HUDEP-2 (cell line): ENCODE data around the gene CLASP2.

Experiments used
- DNase-seq, 76 experiments: peaks; one replicate each; lab custom pipeline; 2025; ENCODE audit not compliant: unreplicated experiment in 76 of 76; lab: John Stamatoyannopoulos, UW

Gene CLASP2

DNA sequence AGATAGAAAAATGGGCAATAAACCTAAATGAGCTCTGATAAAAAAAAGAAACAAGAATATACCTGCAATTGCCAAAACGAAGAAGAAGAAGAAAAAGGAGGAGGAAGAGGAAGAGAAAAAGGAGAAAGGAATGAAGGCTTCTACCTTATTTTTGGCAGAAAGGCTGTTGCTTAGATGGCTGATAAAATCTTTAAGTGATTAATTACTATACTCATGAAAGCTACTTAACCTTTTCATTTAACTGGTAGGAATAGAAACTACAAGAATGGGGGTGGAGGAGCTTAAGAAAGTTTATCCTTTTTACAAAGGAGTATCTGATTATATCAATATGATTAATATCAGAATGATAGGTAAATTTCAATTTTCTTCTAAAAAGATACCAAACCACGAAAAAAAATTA, 75.2 kb downstream of the CLASP2 start:
- no peak for DNase-seq

DNA sequence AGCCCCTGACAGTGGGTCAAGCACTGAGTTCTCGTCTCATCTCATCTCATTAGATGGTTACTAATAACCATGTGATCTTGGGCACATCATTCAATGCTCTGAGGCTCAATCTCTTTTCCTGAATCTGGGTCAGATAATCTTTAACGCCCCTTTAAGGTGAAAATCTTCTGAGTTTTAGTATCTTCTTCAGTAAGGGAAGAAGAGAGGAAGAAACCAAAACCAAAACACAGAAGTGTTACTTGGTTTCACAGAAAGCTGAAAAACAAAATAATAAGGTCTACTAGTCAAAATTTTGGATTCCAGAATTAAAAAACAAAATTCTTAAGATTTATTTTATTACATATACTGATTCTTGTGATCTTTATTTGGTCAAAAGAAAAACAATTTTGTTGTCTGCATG, 78.2 kb downstream of the CLASP2 start:
- no peak for DNase-seq

DNA sequence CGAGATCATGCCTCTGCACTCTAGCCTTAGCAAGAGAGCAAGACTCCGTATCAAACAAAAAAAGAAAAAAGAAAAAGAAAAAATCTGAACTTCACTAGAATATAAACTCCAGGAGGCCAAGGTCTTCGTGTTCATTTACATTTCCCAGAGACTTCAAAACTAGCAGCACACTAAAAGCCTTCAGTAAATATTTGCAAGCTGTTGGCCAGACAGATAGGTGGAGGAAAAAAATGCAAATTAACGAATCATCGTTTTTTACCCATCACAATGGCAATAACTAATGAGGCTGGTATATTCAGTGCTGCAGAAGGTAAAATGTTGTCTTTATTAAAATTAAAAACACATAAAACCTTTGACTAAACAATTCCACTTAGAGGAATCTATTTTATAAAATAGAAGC, 80.6 kb downstream of the CLASP2 start:
- no peak for DNase-seq

DNA sequence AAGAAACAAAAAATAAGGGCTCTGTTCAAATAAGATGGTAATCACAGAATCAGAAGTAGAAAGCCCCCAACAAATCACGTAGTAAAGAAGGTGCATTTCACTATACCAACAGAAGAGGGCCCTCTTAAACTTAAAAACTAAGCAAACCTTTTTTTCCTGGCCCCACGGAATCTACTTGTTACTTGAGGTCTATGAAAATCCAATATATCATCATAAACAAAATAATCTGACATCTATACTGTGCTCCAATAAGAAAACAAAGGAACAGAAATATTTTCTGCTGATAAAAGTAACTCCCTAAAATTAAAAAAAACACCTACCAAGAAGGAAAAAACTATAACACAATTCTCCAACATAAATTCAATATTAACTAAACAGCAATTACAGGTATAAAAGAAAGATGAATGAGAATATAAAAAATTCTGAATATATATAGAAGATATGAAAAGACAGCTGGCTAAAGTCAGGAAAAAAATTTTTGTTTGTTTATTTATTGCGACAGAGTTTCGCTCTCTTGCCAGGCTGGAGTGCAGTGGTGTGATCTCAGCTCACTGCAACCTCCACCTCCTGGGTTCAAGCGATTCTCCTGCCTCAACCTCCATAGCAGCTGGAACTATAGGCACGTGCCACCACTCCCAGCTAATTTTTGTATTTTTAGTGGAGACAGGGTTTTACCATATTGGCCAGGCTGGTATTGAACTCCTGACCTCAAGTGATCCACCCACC, 81.8 kb downstream of the CLASP2 start:
- peak in 14 of 76 experiments; percentile 4 to 33 (median 22) for DNase-seq

DNA sequence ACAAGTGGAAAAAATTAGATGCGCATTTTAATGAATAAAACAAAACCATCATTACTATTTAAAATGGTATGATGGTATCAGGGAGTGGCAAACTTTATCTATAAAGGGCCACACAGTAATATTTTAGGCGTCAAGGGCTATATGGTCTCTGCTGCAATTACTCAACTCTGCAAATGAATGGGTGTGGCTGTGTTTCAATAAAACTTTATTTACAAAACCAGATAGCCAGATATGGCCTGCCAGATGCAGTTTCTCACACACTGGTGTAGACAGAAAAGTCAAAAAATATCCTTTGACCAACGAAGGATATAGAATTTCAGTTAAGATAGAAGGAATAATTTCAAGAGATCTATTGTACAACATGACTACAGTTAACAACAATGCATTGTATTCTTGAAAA, 83.8 kb downstream of the CLASP2 start:
- peak in 1 of 76 experiments; percentile 5 for DNase-seq

- DNase-seq = no peak
Observed at GRCh38 chr3:33629219-33629618, 88.8 kb downstream of the CLASP2 start.

GRCh38 chr3:33624756-33625155, 93.3 kb downstream of the CLASP2 start:
- no peak for DNase-seq

DNA sequence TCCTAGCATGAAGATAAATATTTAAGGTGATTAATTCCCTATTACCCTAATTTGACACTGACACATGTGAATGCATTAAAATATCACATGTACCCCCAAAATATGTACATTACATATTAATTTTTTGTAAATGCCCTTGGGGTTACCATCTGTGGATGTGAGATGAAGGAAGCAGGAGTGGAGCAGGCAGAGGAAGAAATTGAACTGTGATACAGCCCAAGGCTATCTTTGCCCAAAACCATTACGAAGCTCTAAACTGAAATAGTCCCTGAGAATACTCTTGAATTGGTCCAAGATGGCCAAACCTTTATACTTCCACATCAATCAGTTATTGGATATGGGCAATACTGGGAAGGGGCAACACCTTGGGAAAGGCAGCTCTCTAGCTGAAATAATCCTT, 105.0 kb downstream of the CLASP2 start:
- no peak for DNase-seq

DNA sequence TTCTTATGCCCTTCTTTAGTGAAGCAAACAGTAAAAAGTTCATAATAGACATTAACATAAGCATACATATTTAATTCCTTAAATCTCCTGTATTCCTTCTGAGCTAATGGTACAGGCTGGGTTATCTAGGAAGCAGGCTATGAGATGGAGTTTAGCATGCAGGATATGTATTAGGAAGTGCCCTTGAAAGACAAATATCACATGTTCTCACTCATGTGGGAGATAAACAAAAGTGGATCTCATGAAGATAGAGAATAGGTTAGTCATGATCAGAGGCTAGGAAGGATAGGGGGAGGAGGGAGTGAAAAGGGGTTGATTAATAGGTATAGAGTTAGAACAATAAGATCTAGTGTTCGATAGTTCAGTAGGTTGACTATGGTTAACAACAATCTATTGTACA, 105.4 kb downstream of the CLASP2 start:
- no peak for DNase-seq

DNA sequence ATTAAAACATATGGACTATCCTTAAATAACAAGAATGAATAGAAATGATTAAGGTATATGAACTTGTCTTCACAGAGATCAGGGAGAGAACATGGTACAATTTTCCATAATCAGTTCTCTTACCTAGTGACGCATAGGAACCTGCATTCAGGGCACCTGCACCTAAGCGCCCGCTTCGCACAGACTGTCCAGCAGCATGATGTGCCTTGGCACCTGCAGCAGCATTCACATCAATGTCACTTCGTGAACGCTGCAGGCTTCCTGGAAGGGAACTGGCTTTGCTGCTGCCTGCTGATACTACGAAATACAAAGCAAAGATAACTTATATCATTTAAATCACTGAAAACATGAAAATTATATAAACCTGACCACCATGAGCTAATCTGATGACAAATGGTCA, 115.2 kb downstream of the CLASP2 start:
- DNase-seq = no peak

DNA sequence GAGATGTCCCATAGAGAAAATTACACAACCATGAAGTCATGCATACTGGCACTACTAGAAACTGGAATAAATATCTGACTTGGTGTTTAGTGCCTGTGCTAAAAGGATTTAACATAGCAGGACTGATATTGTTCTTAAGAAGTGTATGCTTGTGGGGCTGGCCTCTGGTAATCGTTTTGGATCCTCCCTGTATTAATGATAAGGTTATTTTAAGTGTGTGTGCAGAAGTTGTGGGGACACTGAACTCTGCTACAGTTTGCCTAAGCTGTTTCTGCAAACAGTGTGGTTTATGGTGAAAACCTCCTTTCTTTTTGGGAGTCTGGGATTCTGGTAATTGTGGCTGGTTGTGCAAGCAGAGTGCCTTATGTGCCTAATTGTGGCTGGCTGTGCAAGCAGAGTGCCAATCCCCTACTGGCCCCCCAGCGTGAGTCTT, 120.8 kb downstream of the CLASP2 start:
- no peak for DNase-seq

DNA sequence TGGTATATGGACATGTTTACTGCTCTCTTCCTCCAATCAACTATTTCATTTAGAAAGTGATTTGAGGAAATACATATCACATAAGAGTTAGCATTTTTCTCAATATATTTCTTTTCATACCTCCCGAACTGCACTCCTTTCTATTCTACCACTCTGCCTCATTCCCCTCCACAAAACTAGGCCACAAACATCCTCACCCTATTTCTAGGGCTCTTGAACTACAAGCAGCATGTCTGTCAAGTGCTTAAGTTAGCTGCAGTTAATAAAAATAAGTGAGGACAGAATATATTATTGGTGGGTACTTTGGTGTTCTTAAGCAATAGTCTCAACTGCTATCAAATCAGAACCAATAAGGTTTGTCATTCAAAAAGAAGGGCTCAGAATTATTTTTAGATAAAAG, 125.1 kb downstream of the CLASP2 start:
- no peak for DNase-seq

GRCh38 chr3:33590541-33590940, 127.5 kb downstream of the CLASP2 start:
- DNase-seq = no peak

DNA sequence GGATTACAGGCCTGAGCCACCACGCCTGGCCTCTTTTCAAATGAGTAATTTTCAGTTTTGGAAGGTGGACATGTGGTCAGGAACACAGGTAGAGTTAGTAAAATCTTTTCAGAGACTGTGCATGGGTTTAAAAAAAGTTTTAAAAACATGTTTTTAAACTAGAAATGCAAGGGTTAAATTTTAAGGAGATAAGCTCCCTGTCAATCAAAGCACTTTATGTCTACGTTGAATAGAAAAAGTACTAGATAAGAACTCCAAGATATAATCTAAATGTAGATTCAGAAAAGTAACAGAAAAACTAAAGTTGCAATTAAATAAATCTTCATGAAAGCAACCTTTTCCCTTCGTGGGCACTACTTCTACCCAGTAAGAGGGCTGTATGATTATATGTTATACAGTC, 131.7 kb downstream of the CLASP2 start:
- no peak for DNase-seq

DNA sequence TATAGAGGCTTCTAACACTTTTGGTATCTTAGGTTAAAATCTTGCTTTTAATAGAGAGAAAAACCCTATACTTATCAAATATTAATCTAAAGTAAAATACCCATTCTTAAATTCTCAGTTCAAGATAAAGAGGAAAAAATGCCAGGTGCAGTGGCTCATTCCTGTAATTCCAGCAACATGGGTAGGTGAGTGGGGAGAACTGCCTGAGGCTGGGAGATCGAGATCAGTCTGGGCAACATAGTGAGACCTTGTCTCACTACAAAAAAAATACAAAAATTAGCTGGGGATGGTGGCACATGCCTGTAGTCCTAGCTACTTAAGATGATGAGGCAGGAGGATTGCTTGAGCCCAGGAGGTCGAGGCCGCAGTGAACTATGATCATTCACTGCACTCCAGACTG, 135.8 kb downstream of the CLASP2 start:
- DNase-seq = no peak

DNA sequence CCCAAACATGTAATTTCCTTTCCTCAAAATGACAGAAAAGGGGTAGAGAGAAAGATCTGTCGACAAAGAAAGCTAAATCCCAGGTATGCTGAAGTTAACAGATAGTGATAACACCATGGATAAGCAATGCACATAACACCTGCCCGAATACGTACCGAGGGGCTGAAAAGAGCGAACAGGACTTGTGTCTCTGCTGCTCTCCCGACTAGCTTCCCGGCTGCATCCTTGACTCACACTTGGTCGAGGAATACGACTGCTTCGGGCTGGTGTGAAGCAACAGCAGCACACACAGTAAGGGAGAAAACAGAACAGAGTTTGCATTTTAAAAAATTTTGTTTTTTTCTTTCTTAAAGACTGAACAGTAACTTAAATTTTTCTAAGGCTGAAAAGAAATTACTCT, 136.4 kb downstream of the CLASP2 start:
- DNase-seq = no peak

DNA sequence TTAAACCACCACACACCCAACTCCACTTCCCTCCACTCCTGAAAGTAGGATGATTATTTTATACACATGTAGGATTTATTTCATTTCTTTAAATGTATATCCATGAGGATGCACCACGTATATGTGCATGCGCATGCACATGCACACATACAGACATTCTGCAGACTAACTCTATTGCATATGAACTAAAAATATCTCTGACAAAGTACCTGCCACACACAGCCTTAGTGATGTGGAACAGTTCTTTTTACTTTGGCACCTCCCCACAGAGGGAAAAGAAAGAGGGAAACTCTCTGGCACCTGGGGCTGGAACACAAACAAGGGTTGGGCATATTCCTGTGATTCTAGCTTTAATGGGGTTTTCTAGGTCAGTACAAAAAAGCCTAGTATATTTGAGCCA, 138.2 kb downstream of the CLASP2 start:
- no peak for DNase-seq

- DNase-seq = no peak
Observed at GRCh38 chr3:33579178-33579510, 138.9 kb downstream of the CLASP2 start.

DNA sequence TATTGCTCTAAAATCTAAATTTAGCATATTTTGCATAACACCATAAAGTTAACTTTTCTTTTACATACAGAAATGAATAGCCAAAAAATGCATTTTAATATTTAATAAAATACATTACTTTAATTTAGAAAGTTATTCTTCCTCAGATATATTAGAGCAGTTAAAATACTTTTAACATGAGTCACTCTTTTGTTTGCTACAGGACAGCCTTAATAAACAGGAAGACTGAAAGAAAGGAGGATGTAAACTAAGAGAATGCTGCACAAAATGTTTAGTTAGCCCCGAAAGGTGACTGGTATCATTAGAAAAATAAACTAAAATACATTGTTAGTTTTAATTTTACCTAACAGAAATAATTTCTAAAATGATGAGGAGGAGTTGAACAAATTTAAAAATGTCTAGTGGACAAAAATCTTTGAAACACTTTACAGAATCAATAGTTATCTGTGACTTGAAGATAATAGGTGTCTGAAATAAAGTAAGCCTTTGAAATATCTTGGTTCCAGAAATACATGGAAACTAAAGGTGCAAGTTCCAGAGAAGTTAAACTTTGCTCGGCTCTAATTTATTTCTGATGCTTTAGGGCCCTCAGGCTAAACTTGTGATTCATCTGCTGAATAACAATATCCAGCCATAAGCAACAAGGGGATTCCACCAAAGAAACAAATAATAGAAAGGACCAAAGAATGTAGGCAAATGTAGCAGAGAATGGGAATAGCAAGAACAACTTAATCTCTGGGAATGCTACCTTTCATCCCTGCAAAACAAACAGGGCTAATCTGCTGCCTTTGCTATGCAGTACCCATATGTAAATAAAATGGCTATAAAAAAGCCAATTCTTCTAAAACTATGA, 139.5 kb downstream of the CLASP2 start:
- DNase-seq = no peak

GRCh38 chr3:33577588-33577987, 140.5 kb downstream of the CLASP2 start:
- DNase-seq = no peak

- no peak for DNase-seq
Observed at GRCh38 chr3:33577173-33577572, 140.9 kb downstream of the CLASP2 start.

DNA sequence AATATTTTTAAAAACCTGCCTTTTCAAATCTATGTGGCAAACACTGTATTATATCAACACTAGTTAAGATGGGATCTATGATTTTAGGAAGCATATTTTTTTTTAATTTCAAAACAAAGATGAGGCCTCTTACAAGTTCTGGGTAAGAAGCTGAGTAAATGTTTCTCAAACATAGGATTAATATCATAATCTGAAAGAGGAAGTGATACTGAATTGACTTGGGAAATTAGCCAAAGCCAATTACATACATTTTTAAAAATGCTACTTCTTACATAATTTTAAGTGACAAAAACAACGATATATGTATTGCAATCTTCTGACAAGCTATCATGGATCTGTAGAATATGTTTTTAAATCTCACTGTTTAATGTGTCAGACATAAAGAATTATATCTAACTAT, 142.7 kb downstream of the CLASP2 start:
- DNase-seq = no peak
